A549 treated with Hydrocortisone at 1 μM for 4 hours (cell line): ENCODE measurements around the gene BYSL. TPM values are rescaled to one million over a fixed set of nuclear protein-coding genes. Genes with fewer than 3 reads are reported as not detected.

Experiments used
- total RNA-seq: library from RNA; stranded (reverse); fragments of 200-300 nt; extraction: Qiagen RNA extraction; gene quantifications from 5 replicates; pipeline ENCODE4 v1.2.3, GENCODE V29; 2022

Gene BYSL
- 38.5 to 49.8 TPM (median 40.9 TPM) in 5 replicates for total RNA-seq

GRCh38 chr6:41920921-41921711 is at the start of gene BYSL, which contains the start of gene MED20:
Gene BYSL (plus strand): TSS chr6:41921499. CDS start chr6:41921563, 64 bp downstream.
Gene MED20 (minus strand): TSS chr6:41921139. CDS start chr6:41921018, 121 bp downstream.

DNA sequence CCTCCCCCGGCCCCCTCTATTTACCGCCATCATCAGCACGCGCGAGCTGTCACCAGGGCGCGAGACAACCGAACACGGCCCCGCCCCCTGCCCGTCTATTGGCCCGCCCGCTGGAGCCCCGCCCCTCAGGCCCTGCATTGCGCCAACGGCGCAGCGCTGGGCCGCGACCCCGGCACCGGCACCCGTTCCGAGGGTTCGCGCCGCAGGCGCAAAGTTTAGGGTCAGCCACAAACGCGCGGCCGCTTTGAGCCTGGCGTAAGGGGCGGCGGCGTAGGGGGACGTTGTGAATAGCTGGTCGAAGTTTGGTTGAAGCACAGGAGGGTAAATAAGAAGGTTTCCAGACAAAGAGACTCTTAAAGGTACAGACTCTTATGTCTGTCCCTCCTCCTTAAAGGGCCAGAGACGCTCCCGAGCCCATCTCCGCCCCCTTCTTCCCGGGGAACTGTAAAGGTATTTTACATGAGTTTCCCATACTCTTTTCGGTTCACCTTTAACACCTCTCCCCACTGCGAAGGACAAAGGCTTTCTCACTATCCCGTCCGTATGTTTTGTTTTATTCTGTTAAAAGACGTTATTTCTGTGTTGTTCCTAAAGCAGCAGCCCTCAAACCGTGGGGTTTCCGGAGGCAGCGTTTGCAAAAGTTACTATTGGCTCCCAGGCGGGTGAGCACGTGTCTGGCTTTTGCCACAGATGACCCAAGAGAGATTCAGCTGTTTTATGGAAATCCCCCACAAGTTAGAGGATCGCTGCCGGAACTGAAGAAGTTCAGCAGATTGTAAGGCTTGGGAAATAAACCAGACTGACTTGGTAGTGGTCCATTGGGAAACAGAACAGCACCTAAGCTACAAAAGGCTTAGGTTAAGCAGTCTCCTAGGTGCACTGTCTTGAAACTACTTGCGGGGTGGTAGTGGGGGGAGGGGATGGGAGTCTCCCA is 25.7 kb upstream of the BYSL start, which contains the start of gene USP49:
TSS of gene USP49 (minus strand) at position 76 of the 934 bp plus-strand sequence. CDS start 88,392 bp downstream, outside the sequence.

DNA sequence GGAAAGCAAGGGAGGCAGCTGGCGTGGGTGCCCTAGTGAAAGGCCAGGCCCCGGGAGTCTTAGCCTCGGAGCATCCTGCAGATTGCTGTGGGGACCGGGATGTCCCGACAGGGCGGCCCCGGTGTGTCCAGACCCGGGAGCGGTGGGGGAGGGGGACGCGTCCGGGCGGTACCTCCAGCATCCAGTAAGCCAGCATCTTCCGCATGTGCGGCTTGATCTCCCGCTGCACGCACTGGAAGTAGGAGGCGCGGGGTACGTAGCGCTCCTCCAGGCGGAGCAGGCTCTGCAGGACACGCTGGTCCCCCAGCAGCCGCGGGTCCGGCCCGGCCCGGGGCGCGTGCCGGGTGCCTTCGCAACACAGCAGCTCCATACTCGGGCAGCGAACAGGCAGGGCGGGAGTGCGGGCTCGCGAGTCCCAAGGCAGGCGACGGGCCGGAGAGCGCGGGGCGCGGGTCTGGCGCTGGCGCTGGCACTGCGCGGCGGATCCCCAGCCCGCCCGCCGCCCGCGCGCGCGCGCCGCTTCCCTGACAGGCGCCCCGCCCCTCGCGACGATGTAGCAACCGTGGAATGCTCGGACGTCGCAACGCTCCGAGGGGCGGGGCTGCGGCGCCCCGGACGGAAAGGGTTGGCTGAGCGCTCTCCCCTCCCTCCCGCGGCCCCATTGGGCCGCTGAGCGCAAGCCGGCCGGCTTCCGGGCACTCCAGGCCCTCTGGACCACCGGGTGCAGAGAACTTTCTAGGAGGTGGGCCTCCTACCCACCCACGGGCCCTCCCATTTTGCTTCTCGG is 20.2 kb downstream of the BYSL start, which contains the start of gene CCND3:
TSS of gene CCND3 (minus strand) at position 529 of the 787 bp plus-strand sequence. CDS start at position 370, 159 bp downstream.

Other genes starting within 250 kb of the BYSL start
- gene TFEB, start 185.9 kb upstream of the BYSL start, total RNA-seq: 8.0 to 9.8 TPM (median 8.4 TPM) in 5 replicates
- 0.08 to 0.14 TPM (median 0.12 TPM) in 3 of 5 replicates, not detected in the others for gene PGC, start 174.1 kb upstream of the BYSL start, total RNA-seq
- 2.0 to 2.8 TPM (median 2.2 TPM) in 5 replicates for gene FRS3, start 141.6 kb upstream of the BYSL start, total RNA-seq
- gene PRICKLE4, start 140.7 kb upstream of the BYSL start, total RNA-seq: 0.70 to 1.2 TPM (median 0.92 TPM) in 5 replicates
- gene TOMM6, start 133.8 kb upstream of the BYSL start, total RNA-seq: 281 to 324 TPM (median 298 TPM) in 5 replicates
- 0.91 to 1.4 TPM (median 1.1 TPM) in 5 replicates for gene USP49, start 26.1 kb upstream of the BYSL start, total RNA-seq
- gene MED20, start 360 bp upstream of the BYSL start, total RNA-seq: 13.2 to 20.7 TPM (median 14.9 TPM) in 5 replicates
- gene CCND3, start 20.3 kb downstream of the BYSL start, total RNA-seq: 121 to 173 TPM (median 155 TPM) in 5 replicates
- gene TAF8, start 129.0 kb downstream of the BYSL start, total RNA-seq: 10.9 to 15.6 TPM (median 13.1 TPM) in 5 replicates
- 2.7 to 3.3 TPM (median 3.1 TPM) in 5 replicates for gene C6orf132, start 221.1 kb downstream of the BYSL start, total RNA-seq